Uterus (tissue), 2 donors: Measurements from ENCODE around the gene TOP3B.

Source experiments
- POLR2A ChIP-seq, 2 donors: fragments of 450-650 bp; IDR thresholded peaks; one replicate each; pipeline ENCODE4 v1.6.1; 2016; ENCODE audit warnings: antibody characterized with exemption in 2 of 2, mild to moderate bottlenecking in 1 of 2, moderate library complexity in 1 of 2
- TF ChIP-seq, protein P1 (sequence below), 4 experiments: fragments of 200-600 bp in 2 of 4; fragments of 450-650 bp in 2 of 4; sonication (generic) in 2 of 4; IDR thresholded peaks; one replicate each; pipeline ENCODE4 v1.5.1; 2016 to 2019; ENCODE audit warnings: antibody characterized with exemption in 4 of 4, mild to moderate bottlenecking in 2 of 4, moderate library complexity in 1 of 4

DNA sequence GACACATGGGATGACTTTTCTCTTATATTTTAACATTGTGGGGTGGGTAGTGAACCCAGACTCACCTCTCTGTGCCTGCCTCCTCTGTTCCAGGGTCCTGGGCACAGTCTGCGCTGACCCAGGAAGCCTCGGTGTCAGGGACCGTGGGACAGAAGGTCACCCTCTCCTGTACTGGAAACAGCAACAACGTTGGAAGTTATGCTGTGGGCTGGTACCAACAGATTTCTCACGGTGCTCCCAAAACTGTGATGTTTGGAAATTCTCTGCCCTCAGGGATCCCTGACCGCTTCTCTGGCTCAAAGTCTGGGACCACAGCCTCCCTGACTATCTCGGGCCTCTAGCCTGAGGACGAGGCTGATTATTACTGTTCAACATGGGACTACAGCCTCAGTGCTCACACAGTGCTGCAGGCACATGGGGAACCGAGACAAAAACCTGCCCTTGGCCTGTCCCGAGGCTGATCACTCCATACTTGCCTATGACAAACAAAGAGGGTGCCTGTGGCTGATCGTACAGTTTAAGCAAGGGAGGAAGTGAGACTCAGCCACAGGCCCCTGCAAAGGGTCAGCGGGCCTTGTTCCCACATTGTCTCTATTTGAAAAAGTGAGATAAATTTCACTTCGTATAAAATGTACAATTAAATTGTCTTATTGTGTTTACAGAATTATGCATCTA lies 43.7 kb upstream of the TOP3B start:
- TF ChIP-seq, protein P1, sequence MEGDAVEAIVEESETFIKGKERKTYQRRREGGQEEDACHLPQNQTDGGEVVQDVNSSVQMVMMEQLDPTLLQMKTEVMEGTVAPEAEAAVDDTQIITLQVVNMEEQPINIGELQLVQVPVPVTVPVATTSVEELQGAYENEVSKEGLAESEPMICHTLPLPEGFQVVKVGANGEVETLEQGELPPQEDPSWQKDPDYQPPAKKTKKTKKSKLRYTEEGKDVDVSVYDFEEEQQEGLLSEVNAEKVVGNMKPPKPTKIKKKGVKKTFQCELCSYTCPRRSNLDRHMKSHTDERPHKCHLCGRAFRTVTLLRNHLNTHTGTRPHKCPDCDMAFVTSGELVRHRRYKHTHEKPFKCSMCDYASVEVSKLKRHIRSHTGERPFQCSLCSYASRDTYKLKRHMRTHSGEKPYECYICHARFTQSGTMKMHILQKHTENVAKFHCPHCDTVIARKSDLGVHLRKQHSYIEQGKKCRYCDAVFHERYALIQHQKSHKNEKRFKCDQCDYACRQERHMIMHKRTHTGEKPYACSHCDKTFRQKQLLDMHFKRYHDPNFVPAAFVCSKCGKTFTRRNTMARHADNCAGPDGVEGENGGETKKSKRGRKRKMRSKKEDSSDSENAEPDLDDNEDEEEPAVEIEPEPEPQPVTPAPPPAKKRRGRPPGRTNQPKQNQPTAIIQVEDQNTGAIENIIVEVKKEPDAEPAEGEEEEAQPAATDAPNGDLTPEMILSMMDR (IDR thresholded peaks at IDR 0.05): no peak
- no peak for TF ChIP-seq POLR2A (IDR thresholded peaks at IDR 0.05)
